ENCODE results near the gene HMGN3.

HMGN3 gene

GRCh38 chr6:79232696-79233462, 1.6 kb downstream of the HMGN3 start:
- no peak for DNase-seq

DNA sequence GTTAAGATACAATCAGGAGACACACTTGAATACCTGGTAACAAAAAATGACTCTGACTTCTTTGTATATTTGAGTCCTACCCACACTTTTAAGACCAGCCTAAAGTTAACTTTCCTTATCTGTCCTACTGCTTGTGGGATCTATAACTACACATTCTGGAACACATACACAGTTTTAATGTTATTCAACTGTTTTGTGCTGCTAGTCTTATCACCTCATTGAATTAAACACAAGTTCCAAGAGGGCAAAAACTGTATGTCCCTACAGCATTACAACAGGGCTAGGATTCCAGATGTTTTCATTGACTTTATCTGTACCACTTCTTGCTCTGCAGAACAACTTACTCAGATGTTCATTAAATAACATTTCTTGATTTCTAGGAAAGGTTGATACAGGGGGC, 2.8 kb downstream of the HMGN3 start:
- no peak for DNase-seq

GRCh38 chr6:79231101-79231500, 3.4 kb downstream of the HMGN3 start:
- no peak for DNase-seq

GRCh38 chr6:79230149-79230548, 4.3 kb downstream of the HMGN3 start:
- DNase-seq = no peak

DNA sequence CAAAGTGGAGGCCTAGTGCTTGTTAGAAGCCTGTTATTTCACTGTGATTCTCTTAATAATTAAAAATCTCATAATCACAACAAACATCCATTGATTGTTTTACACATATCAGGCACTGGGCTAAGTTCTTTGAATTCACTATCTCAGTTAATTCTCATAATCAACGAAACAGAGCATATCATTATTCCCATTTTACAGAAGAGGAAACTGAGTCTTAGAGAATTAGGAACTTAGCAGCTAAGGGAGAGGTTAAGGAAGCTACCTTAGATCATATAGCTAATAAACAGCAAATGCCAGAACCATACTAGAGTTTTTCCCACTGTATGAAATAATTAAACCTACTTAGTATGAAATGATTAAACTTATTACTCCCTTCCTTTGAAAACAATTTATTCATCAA, 7.0 kb downstream of the HMGN3 start:
- no peak for DNase-seq

GRCh38 chr6:79226660-79227059, 7.8 kb downstream of the HMGN3 start:
- DNase-seq = no peak

DNA sequence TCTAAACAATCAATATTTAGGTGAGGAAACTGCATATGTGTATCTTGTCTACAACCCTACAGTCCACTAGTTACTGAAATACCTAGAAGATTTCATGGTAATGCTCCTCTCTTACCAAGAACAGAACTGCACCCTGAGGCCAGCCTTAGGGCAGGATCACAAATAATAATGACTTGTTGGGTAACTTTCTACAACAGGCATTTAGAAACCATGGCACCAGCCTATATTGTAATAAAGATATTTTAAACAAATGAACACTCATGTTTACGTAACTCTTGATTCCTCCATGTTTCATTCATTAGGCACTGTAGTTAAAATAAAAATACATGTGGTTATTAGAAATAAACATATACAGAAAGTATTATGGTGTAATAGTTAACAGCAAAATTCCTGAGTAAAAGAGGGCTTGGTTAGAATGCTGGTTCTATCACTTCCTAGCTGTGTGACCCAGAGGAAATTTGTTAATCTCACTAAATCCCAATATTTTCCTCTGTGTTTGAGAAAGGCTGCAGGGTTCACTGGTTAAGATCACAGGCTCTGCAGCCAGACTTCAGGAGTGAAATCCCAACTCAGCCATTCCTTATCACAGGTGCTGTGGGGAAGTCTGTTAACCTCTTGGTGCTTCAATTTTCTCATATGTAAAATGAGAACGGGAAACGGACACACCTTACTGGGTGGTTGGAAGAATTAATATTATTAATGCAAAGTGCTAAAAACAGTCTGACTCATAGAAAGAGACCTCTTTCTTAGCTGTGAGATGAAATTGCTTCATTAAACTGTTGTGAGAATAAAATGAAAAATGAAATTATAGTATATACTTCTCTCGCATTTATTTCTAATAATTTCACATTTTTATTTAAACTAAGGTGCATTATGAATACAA, 8.5 kb downstream of the HMGN3 start:
- no peak for DNase-seq

- no peak for DNase-seq
Measured at GRCh38 chr6:79223611-79224404, 10.7 kb downstream of the HMGN3 start.

DNA sequence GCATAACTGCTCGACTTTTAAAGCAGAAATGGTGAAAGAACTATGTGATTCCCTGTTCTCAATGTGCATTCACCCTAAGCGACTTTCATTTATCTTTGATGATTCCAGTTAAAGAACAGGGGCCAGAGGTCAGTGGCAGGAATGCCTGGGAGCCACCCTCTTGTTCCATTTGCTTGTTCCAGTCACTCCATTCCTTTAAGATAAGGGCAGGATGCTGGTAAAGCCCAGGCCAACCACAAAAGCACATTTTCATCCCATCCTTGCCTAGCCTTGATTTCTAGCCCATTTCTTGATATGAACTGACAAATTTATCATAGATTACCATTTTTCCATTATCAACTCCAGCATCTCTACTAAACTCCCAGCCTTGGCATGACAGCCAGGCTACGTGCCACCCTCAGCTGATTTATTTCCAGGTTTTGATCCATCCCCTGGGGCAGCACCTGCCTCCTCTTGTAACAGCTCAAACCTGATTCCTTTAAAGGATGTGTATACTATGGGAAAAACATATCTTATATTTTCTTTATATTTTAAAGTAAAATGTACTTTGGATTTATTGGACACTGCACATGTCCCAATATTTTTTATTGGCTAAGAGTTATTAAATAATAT, 19.2 kb downstream of the HMGN3 start:
- no peak for DNase-seq

GRCh38 chr6:79212859-79213258, 21.6 kb downstream of the HMGN3 start:
- no peak for DNase-seq

DNA sequence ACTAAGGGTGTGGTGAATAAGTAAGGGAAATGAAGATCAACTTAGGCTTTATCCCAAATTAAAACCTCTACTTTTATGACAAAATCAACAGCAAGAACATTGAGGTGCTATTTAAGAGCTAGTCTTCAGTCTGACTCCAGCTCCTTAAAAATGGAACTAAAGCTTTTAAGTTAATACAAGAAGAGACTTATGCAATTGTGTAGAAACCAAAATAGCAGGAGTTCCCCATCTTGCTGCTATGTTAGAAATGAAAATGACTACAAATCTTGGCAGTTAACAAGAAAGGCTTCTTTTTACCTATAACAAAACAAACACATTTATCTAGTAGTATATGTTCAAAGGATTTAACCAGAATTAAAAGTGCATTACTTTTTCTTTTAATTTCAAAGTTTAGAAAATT, 25.7 kb downstream of the HMGN3 start:
- no peak for DNase-seq

DNA sequence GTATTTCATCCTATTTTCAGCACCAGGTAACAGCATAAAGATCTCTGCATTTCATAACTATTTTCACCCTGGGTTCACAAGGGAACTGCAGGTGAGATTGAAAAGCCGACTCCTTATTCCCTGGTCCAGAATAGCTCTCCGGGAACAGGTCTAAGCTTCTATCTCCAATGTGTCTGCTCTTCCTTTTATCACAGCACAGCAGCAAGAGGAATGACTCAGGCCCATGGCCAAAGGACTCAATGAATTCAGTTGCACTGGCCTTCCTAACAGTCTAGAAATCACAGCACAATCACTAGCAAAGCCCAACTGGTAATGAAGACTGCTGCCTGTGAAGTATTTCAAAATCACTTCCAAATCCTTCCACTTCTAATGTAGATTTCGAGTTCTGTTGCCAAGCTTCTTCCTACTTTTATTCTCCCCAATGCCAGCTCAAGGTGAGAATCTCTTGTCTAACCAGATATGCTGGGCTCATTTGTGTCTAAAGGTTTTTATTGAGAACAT, 30.7 kb downstream of the HMGN3 start:
- DNase-seq = no peak

- no peak for DNase-seq
Measured at GRCh38 chr6:79202556-79202955, 31.9 kb downstream of the HMGN3 start.

DNA sequence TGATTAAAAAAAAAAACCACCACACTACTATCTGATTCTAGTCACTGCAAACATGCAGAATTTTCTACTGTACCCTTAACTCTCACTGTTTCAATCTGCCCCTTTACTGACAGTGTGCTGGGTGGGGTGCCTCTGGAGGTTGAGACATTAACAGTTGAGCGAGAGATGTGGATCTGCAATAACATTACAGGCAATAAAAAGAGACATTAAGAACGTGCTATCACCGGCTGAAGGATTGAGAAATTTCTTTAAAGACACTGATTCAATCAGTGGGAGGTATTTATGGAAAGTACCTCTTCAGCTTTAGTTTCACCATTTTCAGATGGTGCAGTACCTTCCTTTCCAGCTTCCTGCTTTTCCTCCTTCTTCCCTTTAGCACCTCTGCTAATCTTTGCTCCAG, 32.5 kb downstream of the HMGN3 start:
- DNase-seq = no peak

DNA sequence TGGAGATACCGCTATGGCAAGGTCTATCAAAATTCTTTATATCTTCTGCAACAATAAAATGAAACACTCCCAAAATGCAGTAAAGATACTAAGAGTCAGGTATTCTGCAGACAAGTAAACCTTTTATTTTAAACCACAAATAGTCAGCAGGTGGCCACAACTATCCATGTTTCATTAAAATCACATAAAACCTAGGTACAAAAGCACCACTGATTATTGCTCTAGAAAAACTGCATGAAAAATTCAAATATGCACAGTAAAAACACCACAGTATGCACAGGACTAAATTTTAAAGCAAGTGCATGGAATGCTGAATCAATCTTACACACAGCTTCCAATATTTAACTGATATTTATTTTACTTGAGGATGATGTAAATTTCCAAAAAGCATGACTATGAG, 33.3 kb downstream of the HMGN3 start:
- DNase-seq = no peak

- no peak for DNase-seq
Measured at GRCh38 chr6:79196912-79197311, 37.6 kb downstream of the HMGN3 start.

- DNase-seq = no peak
Measured at GRCh38 chr6:79193971-79194370, 40.5 kb downstream of the HMGN3 start.

DNA sequence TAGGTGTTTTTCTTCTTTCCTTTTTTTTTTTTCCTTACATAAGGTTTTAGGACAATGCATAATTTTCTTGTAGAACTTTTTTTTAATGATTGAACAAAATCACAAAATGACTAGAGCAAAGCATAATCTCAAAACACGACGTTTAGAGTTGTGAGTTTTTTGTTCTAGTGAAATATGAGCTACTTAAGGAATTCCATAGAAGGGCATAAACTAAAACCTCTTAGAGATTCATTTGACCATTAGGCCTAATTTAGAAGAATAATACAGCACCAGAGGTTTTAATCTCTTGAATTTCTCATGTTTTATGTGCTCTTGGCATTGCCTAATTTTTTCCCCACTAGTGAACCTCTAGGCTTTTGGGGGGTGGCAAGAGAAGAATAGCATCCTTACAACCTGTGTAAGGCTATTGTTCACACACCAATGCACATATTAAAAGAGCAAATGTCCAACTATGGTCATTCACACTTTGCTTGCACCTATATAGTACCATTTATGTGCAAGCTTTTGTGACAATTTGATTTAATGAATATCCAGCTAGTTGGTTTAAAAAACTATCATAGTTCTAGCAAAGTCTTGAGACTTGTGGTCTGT, 44.6 kb downstream of the HMGN3 start:
- DNase-seq = no peak

DNA sequence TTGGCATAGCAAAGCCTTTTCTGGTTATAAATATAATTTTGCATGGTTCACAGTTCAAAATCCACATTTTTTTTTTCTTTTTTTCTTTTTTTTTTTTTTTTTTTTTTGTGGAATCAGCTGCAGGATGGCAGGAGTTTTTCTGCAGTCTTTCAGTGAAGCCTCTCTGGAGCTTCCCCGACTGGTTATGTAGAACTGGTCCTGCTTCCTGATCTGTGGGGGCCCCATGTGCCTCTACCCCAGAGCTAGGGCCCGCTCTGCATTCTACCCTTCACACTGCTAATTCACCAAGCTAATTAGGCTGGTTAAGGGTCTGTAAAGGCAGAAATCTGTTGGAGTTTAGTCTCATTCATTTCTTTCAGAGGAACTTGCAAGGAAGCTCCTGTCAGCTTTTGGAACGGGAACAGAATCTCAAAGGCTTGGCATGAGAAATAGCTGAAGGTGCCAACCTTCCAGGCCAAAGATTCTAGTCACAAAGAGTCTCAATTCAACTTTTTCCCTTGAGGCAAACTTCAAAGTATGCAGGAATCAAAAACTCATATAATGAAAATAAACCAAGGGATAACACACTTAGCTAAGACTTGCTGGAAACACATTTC, 45.5 kb downstream of the HMGN3 start:
- no peak for DNase-seq

DNA sequence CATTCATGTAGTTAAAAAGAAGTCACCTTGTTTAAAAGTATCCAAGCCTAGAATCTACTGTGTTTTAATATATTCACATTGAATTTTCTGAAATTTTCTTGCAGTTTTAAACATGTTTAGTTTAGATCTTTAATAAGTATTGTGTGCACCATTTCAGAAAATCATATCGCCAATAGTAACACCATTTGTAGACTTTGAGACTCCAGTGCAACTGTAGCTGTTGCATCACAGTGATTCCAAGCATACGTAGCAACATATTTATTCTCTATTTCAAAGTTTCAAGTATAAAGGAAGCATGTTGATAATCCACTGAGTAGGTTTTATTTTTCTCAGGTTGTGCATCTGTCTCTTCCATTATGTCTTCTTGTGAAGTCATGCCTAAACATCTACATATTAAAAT, 46.4 kb downstream of the HMGN3 start:
- DNase-seq = no peak

DNA sequence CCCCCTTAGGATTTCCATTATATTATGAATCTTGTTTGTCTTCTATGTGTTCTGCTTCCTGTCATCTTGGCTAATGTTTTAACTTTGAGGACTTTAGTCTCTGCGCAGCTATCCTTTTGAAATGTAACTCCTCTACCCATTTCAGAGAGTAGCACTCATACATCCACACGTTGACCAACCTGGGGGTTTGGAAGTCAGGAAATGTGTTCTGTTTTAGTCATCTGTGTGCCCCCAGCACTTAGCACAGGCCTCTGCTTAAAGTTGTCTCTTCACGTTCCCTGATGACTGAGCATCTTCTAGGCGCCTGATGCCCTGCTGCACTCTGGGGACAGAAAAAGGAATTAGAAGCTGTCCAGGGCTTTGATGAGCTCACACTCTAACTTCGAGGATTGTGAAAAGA, 47.9 kb downstream of the HMGN3 start:
- no peak for DNase-seq

- DNase-seq = no peak
Measured at GRCh38 chr6:79184641-79185040, 49.8 kb downstream of the HMGN3 start.

Data from bone marrow (tissue), 2 donors.